ENCODE measurements around the gene TNFRSF1B.

GRCh38 chr1:12251442-12251841 is 84.7 kb downstream of the TNFRSF1B start:
- no peak for TF ChIP-seq CTCF (IDR thresholded peaks at IDR 0.05; ENCODE audit: poor library complexity, severe bottlenecking)
- no peak for TF ChIP-seq MXI1 (conservative IDR thresholded peaks at IDR 0.05; ENCODE audit: poor library complexity, severe bottlenecking)
- TF ChIP-seq SMC3 (conservative IDR thresholded peaks at IDR 0.05; ENCODE audit: poor library complexity) = no peak
- no peak for TF ChIP-seq EZH2 (IDR thresholded peaks at IDR 0.05; ENCODE audit: borderline replicate concordance, insufficient read depth, low read length, poor library complexity, severe bottlenecking)
- no peak for TF ChIP-seq EP300 (conservative IDR thresholded peaks at IDR 0.05; ENCODE audit: poor library complexity, severe bottlenecking)
- TF ChIP-seq POLR2AphosphoS5 (IDR thresholded peaks at IDR 0.05) = no peak
- TF ChIP-seq RAD21 (conservative IDR thresholded peaks at IDR 0.05) = no peak
- no peak for TF ChIP-seq REST (IDR thresholded peaks at IDR 0.05; ENCODE audit: borderline replicate concordance)

Data from neural cell (in vitro differentiated cells).